OCI-LY3 (cell line): ENCODE data around the gene TP53INP2.

Source experiments
- EZH2phosphoT487 ChIP-seq: fragments of 200-600 bp; shearing (Covaris generic); IDR thresholded peaks from 2 replicates; pipeline ENCODE4 v1.6.1; 2018; ENCODE audit warnings: antibody characterized with exemption, mixed run types, low read depth
- TF ChIP-seq, protein P1 (sequence below): fragments of 200-600, 300-600 bp; sonication (generic); IDR thresholded peaks from 2 replicates; pipeline ENCODE4 v1.5.1; 2014; ENCODE audit warnings: antibody characterized with exemption, low read length, low read depth

DNA sequence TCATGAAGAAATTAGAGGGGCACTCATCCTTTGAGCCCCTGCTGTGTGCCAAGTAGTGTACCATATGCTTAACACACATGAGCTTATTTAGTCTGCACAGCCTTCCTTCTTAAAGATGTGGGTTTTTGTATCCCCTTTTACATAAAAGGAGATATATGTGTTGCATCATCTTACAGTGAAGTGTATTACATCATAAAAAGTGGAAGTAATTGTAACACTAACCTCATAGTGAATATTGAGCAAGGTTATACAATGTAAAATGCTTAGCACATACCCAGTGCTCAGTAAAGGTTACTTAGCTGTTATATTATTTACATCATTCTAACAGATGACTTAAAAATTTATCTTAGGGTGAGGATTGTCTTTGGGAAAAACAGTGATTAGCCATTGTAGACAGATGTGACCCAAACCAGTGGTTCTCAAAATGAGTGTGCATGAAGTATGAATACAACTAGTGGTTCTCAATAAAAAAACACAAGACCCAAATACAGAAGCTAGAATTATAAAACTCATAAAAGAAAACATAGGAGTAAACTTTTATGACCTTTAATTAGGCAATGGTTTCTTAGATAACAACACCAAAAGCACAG lies 23.5 kb upstream of the TP53INP2 start:
- TF ChIP-seq, protein P1, sequence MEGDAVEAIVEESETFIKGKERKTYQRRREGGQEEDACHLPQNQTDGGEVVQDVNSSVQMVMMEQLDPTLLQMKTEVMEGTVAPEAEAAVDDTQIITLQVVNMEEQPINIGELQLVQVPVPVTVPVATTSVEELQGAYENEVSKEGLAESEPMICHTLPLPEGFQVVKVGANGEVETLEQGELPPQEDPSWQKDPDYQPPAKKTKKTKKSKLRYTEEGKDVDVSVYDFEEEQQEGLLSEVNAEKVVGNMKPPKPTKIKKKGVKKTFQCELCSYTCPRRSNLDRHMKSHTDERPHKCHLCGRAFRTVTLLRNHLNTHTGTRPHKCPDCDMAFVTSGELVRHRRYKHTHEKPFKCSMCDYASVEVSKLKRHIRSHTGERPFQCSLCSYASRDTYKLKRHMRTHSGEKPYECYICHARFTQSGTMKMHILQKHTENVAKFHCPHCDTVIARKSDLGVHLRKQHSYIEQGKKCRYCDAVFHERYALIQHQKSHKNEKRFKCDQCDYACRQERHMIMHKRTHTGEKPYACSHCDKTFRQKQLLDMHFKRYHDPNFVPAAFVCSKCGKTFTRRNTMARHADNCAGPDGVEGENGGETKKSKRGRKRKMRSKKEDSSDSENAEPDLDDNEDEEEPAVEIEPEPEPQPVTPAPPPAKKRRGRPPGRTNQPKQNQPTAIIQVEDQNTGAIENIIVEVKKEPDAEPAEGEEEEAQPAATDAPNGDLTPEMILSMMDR = no peak
- TF ChIP-seq EZH2phosphoT487 = no peak
